ENCODE data around the gene LGMN. TPM values are rescaled to one million over a fixed set of nuclear protein-coding genes. Genes with fewer than 3 reads are reported as not detected.

Gene LGMN
- total RNA-seq (100 to 1,000 TPM in 1 of 2 donors, 10 to 100 TPM in 1; 58.1 to 102 TPM), polyA plus RNA-seq (ENCODE audit: insufficient read depth, low read depth, low replicate concordance) (88.9 TPM)
- long read RNA-seq, donor 1, transcript LGMN-201 (14 exons, 2,055 nt): major isoform, 13 of 16 reads
- long read RNA-seq, donor 1, partial matches to known transcripts: 0 of 16 reads
- long read RNA-seq, donor 1, other reads (novel, unspliced or antisense): 0 of 16 reads
- long read RNA-seq, donor 2, transcript LGMN-201 (14 exons, 2,055 nt): major isoform, 11 of 12 reads
- long read RNA-seq, donor 2, partial matches to known transcripts: 0 of 12 reads
- long read RNA-seq, donor 2, other reads (novel, unspliced or antisense): 0 of 12 reads

DNA sequence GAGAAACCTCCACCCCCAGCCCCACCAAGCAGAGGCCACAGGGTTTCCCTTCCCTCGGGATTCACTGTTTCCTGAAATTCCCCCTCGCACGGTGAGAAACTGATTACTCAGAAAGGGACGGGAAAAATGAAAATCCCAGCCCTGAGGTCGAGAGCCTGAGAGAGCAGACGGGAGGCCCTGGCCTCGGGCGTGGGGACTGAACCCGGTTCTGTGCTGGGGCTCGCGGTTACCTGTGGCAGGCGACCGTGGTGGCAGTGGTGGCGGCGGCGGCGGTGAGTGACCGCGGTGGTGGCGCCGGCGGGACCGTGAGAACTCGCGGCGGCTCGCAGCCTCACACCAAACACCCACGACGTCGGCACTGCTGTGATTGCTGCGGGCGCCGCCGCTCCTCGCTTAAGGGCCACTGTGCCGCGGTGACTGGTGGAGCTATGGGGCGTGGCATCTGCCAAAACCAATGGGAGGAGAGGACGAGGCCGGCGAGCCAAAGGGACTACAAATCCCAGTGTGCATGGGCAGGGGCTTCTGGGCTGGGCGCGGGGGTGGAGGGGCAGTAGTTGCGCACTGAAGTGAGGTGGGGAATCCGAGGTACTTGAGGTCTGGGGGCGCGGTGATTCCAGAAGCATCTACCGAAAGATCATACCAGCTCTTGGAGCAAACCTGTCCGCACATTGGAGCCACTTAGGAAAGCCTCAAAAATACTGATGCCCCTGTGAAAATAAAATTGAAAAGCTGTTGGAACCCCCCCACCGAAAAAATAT lies at the start of gene LGMN:
LGMN (minus strand) TSS at position 369 of the 758 bp plus-strand sequence. CDS start 15,841 bp downstream, outside the sequence.
- TF ChIP-seq POLR2A (IDR thresholded peaks at IDR 0.05): peak; percentile 94
- TF ChIP-seq, protein P1, sequence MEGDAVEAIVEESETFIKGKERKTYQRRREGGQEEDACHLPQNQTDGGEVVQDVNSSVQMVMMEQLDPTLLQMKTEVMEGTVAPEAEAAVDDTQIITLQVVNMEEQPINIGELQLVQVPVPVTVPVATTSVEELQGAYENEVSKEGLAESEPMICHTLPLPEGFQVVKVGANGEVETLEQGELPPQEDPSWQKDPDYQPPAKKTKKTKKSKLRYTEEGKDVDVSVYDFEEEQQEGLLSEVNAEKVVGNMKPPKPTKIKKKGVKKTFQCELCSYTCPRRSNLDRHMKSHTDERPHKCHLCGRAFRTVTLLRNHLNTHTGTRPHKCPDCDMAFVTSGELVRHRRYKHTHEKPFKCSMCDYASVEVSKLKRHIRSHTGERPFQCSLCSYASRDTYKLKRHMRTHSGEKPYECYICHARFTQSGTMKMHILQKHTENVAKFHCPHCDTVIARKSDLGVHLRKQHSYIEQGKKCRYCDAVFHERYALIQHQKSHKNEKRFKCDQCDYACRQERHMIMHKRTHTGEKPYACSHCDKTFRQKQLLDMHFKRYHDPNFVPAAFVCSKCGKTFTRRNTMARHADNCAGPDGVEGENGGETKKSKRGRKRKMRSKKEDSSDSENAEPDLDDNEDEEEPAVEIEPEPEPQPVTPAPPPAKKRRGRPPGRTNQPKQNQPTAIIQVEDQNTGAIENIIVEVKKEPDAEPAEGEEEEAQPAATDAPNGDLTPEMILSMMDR (IDR thresholded peaks at IDR 0.05): peak in 2 of 3 experiments; percentile 8 to 11
- DNase-seq: peak; percentile 98
- intact Hi-C loops (cut with DNase I; ENCODE audit: low total_unique reads): no loop called here
- peak within 1 kb of the TSS; percentile 73 to 86 for H3K4me3 ChIP-seq
- H3K9me3 ChIP-seq: no peaks in the 10 kb centered on the region
- peak within 1 kb of the TSS; percentile 78 to 82 for H3K27ac ChIP-seq
- H3K27me3 ChIP-seq: no peaks in the 10 kb centered on the region
- no peaks in the 10 kb centered on the region for H3K36me3 ChIP-seq (ENCODE audit: low read depth, missing control alignments)
- peaks cover 22% of the 10 kb centered on the region for H3K4me1 ChIP-seq
- WGBS, 2 donors: 1 to 4% methylated on average over 29 to 50 of the region's 50 CpGs

DNA sequence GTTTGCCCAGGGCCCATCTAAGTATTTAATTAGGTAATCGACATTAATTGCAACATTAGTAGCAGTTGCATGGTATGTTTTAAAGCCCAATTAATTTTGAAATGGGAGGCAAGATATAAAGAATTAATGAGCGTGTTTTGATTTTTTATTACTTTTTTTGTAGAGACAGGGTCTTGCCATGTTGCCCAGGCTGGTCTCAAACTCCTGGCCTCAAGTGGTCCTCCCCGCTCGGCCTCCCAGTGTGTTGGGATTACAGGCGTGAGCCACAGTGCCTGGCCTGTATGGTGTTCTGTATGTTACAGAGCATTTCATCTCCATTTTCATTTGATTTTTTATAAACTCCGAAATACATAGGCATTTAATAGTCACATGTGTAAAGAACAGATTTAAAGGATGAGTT lies 46.5 kb upstream of the LGMN start:
- TF ChIP-seq POLR2A (IDR thresholded peaks at IDR 0.05): no peak
- TF ChIP-seq, protein P1 (IDR thresholded peaks at IDR 0.05): no peak
- Histone ChIP-seq H3K36me3 (ENCODE audit: low read depth, missing control alignments) (no peaks in the 10 kb centered on the region), H3K9me3 (no peaks in the 10 kb centered on the region), H3K27me3 (no peaks in the 10 kb centered on the region), H3K27ac (peak overlapping the region; percentile 84 to 97), H3K4me3 (peak overlapping the region; percentile 75 to 98), H3K4me1 (peaks cover 29% of the 10 kb centered on the region)
- DNase-seq: no peak
- 19 to 36% methylated on average over 6 of the region's 6 CpGs for WGBS, 2 donors
- intact Hi-C loops (cut with DNase I; ENCODE audit: low total_unique reads): no loop called here

DNA sequence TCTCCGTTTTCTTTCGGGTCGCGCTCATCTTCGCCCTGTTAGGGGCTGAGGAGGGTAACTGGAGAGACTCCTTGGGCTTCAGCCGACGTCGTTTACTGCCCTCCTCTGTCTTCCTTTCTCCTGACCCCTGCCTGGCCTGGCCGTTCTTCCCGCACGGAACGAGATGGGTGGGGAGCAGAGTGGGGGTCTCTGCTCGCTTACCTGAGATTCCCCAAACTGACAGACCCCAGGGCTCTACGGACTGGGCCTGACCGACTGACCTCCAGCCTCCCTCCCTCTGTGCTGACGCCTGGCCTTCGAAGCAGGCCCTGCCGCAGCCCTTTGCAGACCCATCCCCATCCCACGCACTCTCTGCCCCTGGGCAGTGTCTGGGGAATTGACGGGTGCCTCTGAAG lies 46.1 kb upstream of the LGMN start:
- intact Hi-C loops (cut with DNase I; ENCODE audit: low total_unique reads): no loop called here
- TF ChIP-seq, protein P1 (IDR thresholded peaks at IDR 0.05): no peak
- no peak for TF ChIP-seq POLR2A (IDR thresholded peaks at IDR 0.05)
- peak overlapping the region; percentile 84 to 97 for H3K27ac ChIP-seq
- DNase-seq: no peak
- WGBS, 2 donors: 0% methylated on average over 16 to 20 of the region's 20 CpGs
- H3K27me3 ChIP-seq: no peaks in the 10 kb centered on the region
- H3K9me3 ChIP-seq: no peaks in the 10 kb centered on the region
- H3K36me3 ChIP-seq (ENCODE audit: low read depth, missing control alignments): no peaks in the 10 kb centered on the region
- peak overlapping the region; percentile 75 to 98 for H3K4me3 ChIP-seq
- peaks cover 25% of the 10 kb centered on the region for H3K4me1 ChIP-seq

DNA sequence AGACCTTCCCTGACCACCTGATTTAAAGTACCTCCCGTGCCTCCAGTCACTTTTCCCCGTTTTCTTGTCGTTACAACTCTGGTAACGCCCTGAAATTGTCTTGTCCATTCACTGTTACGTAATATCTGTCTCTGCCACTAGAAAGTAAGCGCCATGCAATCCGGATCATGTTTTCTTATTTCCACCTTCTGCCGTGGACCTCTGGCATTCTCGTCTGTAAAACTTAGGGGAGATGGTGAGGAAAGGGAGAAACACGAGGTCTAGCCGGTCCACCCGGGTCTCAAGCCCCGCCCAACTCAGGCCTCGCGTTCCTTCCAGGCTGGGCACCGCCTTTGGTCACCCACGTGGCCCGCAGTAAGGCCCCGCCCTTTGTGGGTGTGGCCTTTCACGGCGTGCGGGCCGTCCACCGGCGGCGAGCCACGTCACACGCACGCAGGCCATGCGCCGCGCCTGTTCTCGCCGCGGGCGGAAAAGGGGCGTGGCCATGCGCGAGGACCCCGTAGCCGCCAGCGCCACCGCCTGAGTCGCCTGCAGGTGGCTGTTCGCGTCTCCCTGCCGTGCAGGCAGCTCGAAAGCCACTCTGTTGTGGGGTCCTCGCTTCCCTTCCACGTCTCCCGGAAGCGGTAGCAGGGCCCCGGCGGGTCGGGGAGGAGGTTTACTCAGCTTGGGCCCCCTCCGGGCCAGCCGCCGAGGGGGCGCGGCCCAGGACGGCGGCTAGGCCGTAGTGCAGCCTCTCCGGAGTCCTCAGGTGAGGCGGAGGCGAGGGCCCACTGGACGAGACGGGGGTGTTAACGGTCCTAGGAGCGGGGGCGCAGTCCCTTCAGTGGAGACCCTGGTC lies 45.5 kb upstream of the LGMN start, which contains the start of gene GOLGA5:
GOLGA5 (plus strand) TSS at position 597 of the 838 bp plus-strand sequence. CDS start 3,133 bp downstream, outside the sequence.
- DNase-seq: peak; percentile 98
- H3K27ac ChIP-seq: peak within 1 kb of the TSS; percentile 86 to 97
- H3K4me3 ChIP-seq: peak within 1 kb of the TSS; percentile 75 to 98
- WGBS, 2 donors: 0 to 3% methylated on average over 13 to 69 of the region's 71 CpGs
- no peaks in the 10 kb centered on the region for H3K9me3 ChIP-seq
- H3K4me1 ChIP-seq: peaks cover 21% of the 10 kb centered on the region
- TF ChIP-seq, protein P1 (IDR thresholded peaks at IDR 0.05): peak; percentile 14 to 55 (median 38)
- TF ChIP-seq POLR2A (IDR thresholded peaks at IDR 0.05): peak; percentile 15
- no peaks in the 10 kb centered on the region for H3K36me3 ChIP-seq (ENCODE audit: low read depth, missing control alignments)
- intact Hi-C loops (cut with DNase I; ENCODE audit: low total_unique reads): no loop called here
- H3K27me3 ChIP-seq: no peaks in the 10 kb centered on the region
